Testis (tissue), 3 donors: ENCODE measurements around the gene GRIK4. TPM values are rescaled to one million over a fixed set of nuclear protein-coding genes. Genes with fewer than 3 reads are reported as not detected.

ENCODE experiments used
- DNase-seq: peaks from one replicate; pipeline ENCODE4 v3.0.0-alpha.2; 2019
- H3K27ac ChIP-seq, 2 donors: fragments of 200-600 bp; sonication (generic); one replicate each; pipeline ENCODE4 v1.5.1; 2019
- H3K27me3 ChIP-seq: fragments of 200-600 bp; sonication (generic); one replicate; pipeline ENCODE4 v1.5.1; 2019
- H3K36me3 ChIP-seq: fragments of 200-600 bp; sonication (generic); one replicate; pipeline ENCODE4 v1.5.1; 2017; ENCODE audit warnings: low read depth; ENCODE audit errors: missing control alignments
- H3K4me1 ChIP-seq: fragments of 200-600 bp; sonication (generic); one replicate; pipeline ENCODE4 v1.5.1; 2019
- H3K4me3 ChIP-seq, 2 donors: fragments of 200-600 bp; sonication (generic); one replicate each; pipeline ENCODE4 v1.5.1; 2017 to 2019
- H3K9me3 ChIP-seq: fragments of 200-600 bp; sonication (generic); one replicate; pipeline ENCODE4 v1.5.1; 2017
- POLR2A ChIP-seq: fragments of 450-650 bp; IDR thresholded peaks from one replicate; pipeline ENCODE4 v1.6.1; 2017; ENCODE audit warnings: antibody characterized with exemption, mild to moderate bottlenecking, moderate library complexity
- WGBS, 2 donors: methylation state at CpG; one replicate each; pipeline ENCODE4 v1.1.5; 2018; 5-methylcytosine and 5-hydroxymethylcytosine counted together
- intact Hi-C: fragments of 100-400 bp; cut with DNase I; formaldehyde crosslinking; loops from one replicate; pipeline ENCODE4 v1.15.1; 2023; ENCODE audit warnings: low total_unique reads
- polyA plus RNA-seq: library from polyadenylated mRNA; stranded (reverse); fragments of 350-450 nt; fragmentation: Illumina TruSeq; extraction: RNeasy Lipid Tissue Mini Kit (QIAGEN cat#74804); gene quantifications from one replicate; pipeline ENCODE4 v1.2.3, GENCODE V29; 2014; ENCODE audit warnings: low read depth, low replicate concordance; ENCODE audit not compliant: insufficient read depth
- total RNA-seq, 2 donors: library from RNA; depleted of rRNA; stranded (reverse); fragments of >200 nt; gene quantifications; one replicate each; pipeline ENCODE4 v1.2.3, GENCODE V29; 2016
- TF ChIP-seq, protein P1 (sequence below), 3 experiments: fragments of 450-650 bp in 2 of 3; fragments of 200-600 bp in 1 of 3; sonication (generic) in 1 of 3; IDR thresholded peaks; one replicate each; pipeline ENCODE4 v1.5.1; 2016 to 2019; ENCODE audit warnings: antibody characterized with exemption in 3 of 3, mild to moderate bottlenecking in 2 of 3, moderate library complexity in 1 of 3

GRIK4 gene
- total and polyA plus RNA-seq, 3 donors from 2014 or later = 2.6 to 3.0 (median 2.6) TPM

DNA sequence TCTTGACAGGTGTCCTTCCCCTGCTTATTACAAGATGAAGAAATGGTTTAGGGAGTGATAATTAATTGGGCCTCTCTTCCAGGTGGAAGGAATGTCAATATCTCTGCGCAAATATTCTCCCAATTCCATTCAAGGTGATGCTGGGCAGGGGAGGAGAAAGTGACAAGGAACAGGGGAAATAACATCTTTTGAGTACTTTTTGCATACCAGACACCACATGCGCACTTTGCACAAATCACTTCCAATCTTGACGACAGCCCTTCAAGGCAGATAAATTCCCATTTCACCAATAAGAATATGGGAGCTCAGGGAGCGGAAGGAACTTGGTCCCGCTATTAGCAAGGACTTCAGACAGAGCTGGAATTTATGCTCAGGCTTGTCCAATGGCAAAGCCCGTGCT, 367.2 kb downstream of the GRIK4 start:
- intact Hi-C loops = no loop called here
- no peak for DNase-seq
- TF ChIP-seq, protein P1, sequence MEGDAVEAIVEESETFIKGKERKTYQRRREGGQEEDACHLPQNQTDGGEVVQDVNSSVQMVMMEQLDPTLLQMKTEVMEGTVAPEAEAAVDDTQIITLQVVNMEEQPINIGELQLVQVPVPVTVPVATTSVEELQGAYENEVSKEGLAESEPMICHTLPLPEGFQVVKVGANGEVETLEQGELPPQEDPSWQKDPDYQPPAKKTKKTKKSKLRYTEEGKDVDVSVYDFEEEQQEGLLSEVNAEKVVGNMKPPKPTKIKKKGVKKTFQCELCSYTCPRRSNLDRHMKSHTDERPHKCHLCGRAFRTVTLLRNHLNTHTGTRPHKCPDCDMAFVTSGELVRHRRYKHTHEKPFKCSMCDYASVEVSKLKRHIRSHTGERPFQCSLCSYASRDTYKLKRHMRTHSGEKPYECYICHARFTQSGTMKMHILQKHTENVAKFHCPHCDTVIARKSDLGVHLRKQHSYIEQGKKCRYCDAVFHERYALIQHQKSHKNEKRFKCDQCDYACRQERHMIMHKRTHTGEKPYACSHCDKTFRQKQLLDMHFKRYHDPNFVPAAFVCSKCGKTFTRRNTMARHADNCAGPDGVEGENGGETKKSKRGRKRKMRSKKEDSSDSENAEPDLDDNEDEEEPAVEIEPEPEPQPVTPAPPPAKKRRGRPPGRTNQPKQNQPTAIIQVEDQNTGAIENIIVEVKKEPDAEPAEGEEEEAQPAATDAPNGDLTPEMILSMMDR (IDR thresholded peaks at IDR 0.05) = no peak
- TF ChIP-seq POLR2A = no peak
- Histone ChIP-seq H3K4me3 (no peak overlapping the region), H3K36me3 (no peaks in the 10 kb centered on the region), H3K27me3 (no peaks in the 10 kb centered on the region), H3K9me3 (no peaks in the 10 kb centered on the region), H3K4me1 (peaks cover 27% of the 10 kb centered on the region), H3K27ac (no peak overlapping the region)
- 92 to 93% methylated on average over 6 of the region's 6 CpGs for whole genome bisulfite sequencing, 2 donors

DNA sequence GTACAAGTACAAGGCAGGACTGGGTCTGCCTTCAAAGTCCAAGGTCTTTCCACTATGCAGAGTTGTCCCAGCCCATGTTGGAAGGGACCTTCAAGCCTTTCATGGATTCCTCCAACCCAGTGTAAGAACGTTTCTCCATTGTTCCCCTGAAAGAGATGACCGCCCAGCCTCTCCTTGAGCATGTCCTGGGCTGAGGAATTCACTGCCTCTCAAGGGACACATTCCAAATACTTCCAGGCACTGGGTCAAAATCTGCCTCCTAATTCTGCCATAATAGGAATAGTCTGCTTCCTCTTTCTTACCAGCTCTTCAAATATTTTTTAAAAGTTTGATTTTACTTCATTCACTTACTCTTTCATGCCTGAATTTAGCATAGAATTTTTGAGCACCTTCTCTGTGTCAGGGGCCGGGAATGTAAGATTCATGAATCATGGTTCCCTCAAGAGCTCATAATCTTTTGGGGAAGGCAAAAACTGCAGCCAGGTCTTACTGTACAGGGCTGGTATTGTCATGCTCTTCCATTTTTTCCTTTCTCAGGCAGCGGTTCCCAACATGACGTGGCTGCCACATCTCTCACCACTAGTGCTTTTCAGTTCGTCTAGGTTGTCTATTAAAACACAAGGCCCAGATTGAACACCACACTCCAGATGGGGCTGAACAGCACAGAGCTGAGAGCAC, 369.1 kb downstream of the GRIK4 start:
- no peak for TF ChIP-seq POLR2A
- TF ChIP-seq, protein P1 (IDR thresholded peaks at IDR 0.05) = no peak
- DNase-seq = peak; percentile 30
- H3K4me1 ChIP-seq = peaks cover 30% of the 10 kb centered on the region
- no peaks in the 10 kb centered on the region for H3K27me3 ChIP-seq
- intact Hi-C loops = no loop called here
- 63 to 68% methylated on average over 6 of the region's 6 CpGs for WGBS, 2 donors
- H3K9me3 ChIP-seq = no peaks in the 10 kb centered on the region
- H3K4me3 ChIP-seq = no peak overlapping the region
- no peaks in the 10 kb centered on the region for H3K36me3 ChIP-seq
- H3K27ac ChIP-seq = peak overlapping the region in 1 of 2 donors; percentile 4

DNA sequence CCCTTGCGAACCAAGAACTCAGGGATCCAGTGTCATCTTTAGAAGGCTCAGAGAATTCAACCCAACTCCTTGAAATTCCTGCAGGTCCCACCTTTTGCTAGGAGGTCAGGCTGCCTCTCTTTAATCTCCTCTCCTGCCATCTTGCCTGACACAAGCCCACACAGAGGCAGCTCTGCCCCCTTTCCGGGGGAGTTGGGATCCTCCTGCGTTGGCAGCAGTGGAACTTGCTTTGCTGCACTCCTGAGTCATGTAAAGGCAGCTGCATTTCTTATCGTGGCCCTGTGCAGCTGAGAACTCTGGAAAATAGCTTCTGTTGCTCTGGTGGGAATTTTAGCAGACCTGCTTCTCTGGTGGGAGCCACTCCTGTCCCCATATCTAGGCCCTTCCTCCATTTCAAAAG, 370.0 kb downstream of the GRIK4 start:
- Histone ChIP-seq H3K36me3 (no peaks in the 10 kb centered on the region), H3K4me1 (peaks cover 30% of the 10 kb centered on the region), H3K27ac (no peak overlapping the region), H3K4me3 (no peak overlapping the region), H3K9me3 (no peaks in the 10 kb centered on the region), H3K27me3 (no peaks in the 10 kb centered on the region)
- TF ChIP-seq, protein P1 (IDR thresholded peaks at IDR 0.05) = no peak
- TF ChIP-seq POLR2A = no peak
- DNase-seq = no peak
- intact Hi-C loops = no loop called here
- 56 to 72% methylated on average over 4 of the region's 4 CpGs for WGBS, 2 donors

DNA sequence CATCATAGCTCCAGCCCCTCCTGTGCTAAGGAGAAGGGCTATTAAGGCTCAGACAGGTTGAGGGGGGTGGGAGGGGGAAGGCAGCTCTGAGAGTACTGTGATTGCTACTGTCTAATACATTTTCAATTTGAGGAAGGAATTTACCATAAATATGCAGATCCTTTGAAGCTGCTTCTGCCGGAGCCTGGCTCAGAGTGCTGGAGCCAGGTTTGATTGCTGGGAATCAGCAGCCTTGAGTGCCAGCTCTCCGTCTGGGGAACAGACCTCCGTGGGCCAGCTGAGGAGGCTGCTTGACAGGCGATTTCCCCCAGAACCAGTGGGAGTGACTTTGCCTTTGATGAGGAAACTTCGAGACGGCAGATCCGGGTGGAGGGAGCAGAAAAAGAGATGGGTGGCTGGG, 370.6 kb downstream of the GRIK4 start:
- Histone ChIP-seq H3K36me3 (no peaks in the 10 kb centered on the region), H3K4me3 (no peak overlapping the region), H3K27ac (no peak overlapping the region), H3K4me1 (peaks cover 30% of the 10 kb centered on the region), H3K27me3 (no peaks in the 10 kb centered on the region), H3K9me3 (no peaks in the 10 kb centered on the region)
- no peak for TF ChIP-seq POLR2A
- TF ChIP-seq, protein P1 (IDR thresholded peaks at IDR 0.05) = no peak
- DNase-seq = no peak
- 70 to 85% methylated on average over 6 to 7 of the region's 7 CpGs for WGBS, 2 donors
- intact Hi-C loops = no loop called here
